Stimulated activated naive B cell treated with anti-CD40 and anti-IgM and Interleukin-4, amounts not matched to agents 10 μg/mL and 1 μg/mL and 100 μg/mL, for 72 hours (primary cell): Measurements from ENCODE around the gene PDE8B.

Experiments used
- ATAC-seq, 2 donors: fragments of 150-1000 bp; cut with Tn5 transposase; replicated peaks; 2 replicates each; pipeline ENCODE4 v1.10.0; 2021; ENCODE audit warnings: moderate library complexity in 1 of 2
- DNase-seq: peaks from one replicate; pipeline ENCODE4 v3.0.0; 2021
- H3K27ac Mint-ChIP-seq: one replicate; pipeline ENCODE4 v1.8.0; 2022; ENCODE audit warnings: mild to moderate bottlenecking, mixed read lengths
- H3K27me3 Mint-ChIP-seq, 2 donors: one replicate each; pipeline ENCODE4 v1.8.0; 2022; ENCODE audit warnings: mixed read lengths in 2 of 2
- H3K36me3 Mint-ChIP-seq, 2 donors: one replicate each; pipeline ENCODE4 v1.8.0; 2022; ENCODE audit warnings: mixed read lengths in 2 of 2, mild to moderate bottlenecking in 1 of 2
- H3K4me1 Mint-ChIP-seq, 2 donors: one replicate each; pipeline ENCODE4 v1.8.0; 2022; ENCODE audit warnings: mixed read lengths in 2 of 2, mild to moderate bottlenecking in 1 of 2
- H3K4me3 Mint-ChIP-seq, 2 donors: one replicate each; pipeline ENCODE4 v1.8.0; 2022; ENCODE audit warnings: mild to moderate bottlenecking in 2 of 2, mixed read lengths in 2 of 2, moderate library complexity in 1 of 2
- H3K9me3 Mint-ChIP-seq, 2 donors: one replicate each; pipeline ENCODE4 v1.8.0; 2022; ENCODE audit warnings: mixed read lengths in 2 of 2, mild to moderate bottlenecking in 1 of 2

The PDE8B gene

DNA sequence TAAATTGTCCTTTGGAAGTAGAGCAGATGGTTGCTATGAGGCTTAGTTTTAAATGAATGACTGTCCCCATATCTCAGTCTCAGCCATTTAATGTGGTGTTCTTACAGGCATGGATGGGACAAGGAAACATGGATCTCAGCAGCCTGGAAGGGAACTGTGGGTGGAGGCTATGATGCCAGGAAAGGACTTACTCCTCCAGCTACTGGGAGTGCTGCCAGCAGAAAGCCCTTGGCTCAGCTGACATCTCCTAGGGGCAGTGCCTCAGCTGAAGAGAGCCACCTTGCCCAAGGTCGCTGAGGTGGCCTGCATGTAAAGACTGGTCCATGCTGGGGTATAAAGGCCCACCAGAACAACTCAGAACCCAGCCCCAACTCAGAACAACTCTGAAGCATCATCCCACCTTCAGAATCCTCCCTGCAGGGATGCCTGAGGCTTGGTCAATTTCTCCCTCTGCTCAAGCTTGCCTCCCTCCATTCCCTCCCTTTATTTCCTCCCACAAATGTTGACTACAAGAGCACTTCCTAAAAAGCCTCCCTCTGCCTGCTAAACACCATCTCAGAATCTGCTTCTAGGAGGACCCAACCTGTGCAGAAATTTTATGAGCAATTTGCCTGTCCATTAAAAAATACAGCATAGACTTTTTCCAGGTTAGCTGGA, 1.8 kb upstream of the PDE8B start:
- DNase-seq, result no peak
- Mint-ChIP-seq H3K27ac (no peak overlapping the region), H3K9me3 (no peaks in the 10 kb centered on the region), H3K4me3 (no peak overlapping the region), H3K36me3 (peaks cover 5% of the 10 kb centered on the region in 2 donors), H3K4me1 (peaks cover 12 to 19% of the 10 kb centered on the region in 2 donors), H3K27me3 (peaks cover 46 to 47% of the 10 kb centered on the region in 2 donors)
- ATAC-seq, result no peak

DNA sequence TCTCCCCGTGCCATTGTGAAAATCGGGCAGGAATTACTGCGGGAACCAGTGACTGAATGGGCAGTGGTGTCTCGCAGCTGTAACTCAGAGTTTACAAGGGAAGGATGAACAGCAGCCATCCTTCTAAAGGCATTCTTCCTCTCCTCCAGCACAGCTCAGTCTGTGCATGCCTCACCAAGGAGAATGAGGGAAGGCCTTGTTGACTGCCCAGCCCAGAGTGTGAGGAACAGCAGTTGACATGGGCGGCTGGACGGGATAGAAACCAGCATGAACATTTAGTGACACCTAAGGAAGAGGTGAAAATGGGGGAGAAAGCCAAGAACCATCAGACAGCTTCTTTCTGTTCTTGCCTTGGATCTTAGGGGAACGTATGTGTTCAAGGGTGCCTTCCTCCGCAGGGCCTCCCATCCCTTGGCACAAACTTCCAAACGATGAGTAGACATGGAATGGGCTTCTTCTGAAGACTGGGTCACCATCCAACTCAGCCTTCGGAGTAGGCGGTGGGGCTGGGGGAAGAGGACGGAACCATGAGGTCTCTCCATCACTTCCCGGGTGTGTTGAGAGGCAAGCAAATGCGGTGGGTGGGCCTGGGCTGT, 887 bp upstream of the PDE8B start:
- Mint-ChIP-seq H3K27me3 (peaks cover 52 to 55% of the 10 kb centered on the region in 2 donors), H3K36me3 (peaks cover 5% of the 10 kb centered on the region in 2 donors), H3K27ac (peak overlapping the region; percentile 62), H3K4me3 (peak overlapping the region; percentile 87 to 89), H3K4me1 (peaks cover 12 to 19% of the 10 kb centered on the region in 2 donors), H3K9me3 (no peaks in the 10 kb centered on the region)
- no peak for ATAC-seq
- no peak for DNase-seq

DNA sequence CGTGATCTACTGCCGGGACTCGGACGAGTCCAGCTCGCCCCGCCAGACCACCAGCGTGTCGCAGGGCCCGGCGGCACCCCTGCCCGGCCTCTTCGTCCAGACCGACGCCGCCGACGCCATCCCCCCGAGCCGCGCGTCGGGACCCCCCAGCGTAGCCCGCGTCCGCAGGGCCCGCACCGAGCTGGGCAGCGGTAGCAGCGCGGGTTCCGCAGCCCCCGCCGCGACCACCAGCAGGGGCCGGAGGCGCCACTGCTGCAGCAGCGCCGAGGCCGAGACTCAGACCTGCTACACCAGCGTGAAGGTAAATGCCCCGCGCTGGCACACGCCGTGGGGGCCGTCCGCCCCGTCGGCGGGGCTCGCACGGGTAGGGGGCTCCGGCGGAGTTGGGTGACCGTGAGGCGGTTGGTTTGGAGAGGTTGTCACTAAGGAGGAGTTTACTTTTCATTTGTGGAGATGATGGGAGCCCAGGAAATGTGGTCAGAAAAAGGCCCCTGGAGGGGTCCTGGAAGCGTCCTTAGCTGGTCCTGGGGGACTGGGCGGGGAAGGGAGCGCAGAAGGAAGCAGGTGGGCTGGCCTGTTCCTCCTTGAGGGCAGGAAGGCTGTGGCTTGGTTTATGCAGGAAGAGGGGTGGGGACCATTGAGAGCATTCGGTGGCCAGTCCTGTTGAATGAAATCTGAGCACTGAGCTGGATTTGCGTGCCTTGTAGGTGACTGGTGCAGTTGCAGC, 647 bp downstream of the PDE8B start:
- H3K4me3 Mint-ChIP-seq, result peak overlapping the region; percentile 69 to 76
- H3K27me3 Mint-ChIP-seq, result peaks cover 56 to 60% of the 10 kb centered on the region in 2 donors
- ATAC-seq, result peak; percentile 22 to 33
- no peak for DNase-seq
- H3K9me3 Mint-ChIP-seq, result peaks cover 0 to 3% of the 10 kb centered on the region in 2 donors
- no peak overlapping the region for H3K27ac Mint-ChIP-seq
- H3K4me1 Mint-ChIP-seq, result peaks cover 12 to 19% of the 10 kb centered on the region in 2 donors
- H3K36me3 Mint-ChIP-seq, result peaks cover 5% of the 10 kb centered on the region in 2 donors

DNA sequence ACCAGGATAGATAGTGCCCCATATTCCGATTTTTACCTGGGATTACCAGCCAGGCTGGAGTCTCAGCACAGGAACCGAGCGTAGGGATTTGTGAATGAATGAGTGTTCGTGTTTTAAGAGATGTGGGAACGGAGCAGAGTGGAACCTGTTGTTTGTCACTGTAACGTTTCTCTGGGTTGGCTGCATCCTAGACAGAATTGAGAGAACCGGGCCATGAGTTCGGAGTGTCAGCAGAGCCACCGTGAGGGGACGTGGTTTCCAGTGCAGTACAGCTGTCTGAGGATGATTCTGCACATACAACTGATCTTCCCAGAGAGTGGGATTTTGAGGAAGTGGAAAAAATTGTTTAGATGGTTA, 1.2 kb downstream of the PDE8B start:
- Mint-ChIP-seq H3K36me3 (peaks cover 5% of the 10 kb centered on the region in 2 donors), H3K27me3 (peaks cover 58 to 61% of the 10 kb centered on the region in 2 donors), H3K4me3 (peak overlapping the region; percentile 69 to 76), H3K9me3 (peaks cover 0 to 3% of the 10 kb centered on the region in 2 donors), H3K27ac (no peak overlapping the region), H3K4me1 (peaks cover 12 to 19% of the 10 kb centered on the region in 2 donors)
- ATAC-seq, result peak in 1 of 2 donors; percentile 13
- DNase-seq, result no peak

DNA sequence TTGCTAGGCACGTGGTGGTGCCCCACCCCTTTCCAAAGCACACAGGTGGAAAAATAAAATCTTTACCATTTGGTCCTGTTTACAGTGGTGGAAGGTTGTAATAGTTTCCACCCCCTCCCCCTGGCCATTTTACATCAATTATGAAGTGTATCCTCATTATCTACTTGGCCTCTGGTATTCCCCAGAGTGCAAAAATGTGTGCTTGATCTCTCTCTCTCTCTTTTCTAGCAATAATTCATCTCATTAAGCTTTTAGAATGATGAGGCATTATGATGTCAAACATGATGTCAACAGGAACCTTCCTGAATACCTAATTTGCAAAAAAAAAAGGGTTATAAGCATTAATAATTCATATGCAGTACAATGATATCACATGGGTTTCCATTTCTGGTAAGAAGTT, 3.1 kb downstream of the PDE8B start:
- H3K27ac Mint-ChIP-seq, result no peak overlapping the region
- DNase-seq (no peak), ATAC-seq (no peak)
- H3K4me3 Mint-ChIP-seq, result no peak overlapping the region
- peaks cover 53 to 61% of the 10 kb centered on the region in 2 donors for H3K27me3 Mint-ChIP-seq
- H3K9me3 Mint-ChIP-seq, result peaks cover 0 to 3% of the 10 kb centered on the region in 2 donors
- peaks cover 5% of the 10 kb centered on the region in 2 donors for H3K36me3 Mint-ChIP-seq
- peaks cover 12 to 19% of the 10 kb centered on the region in 2 donors for H3K4me1 Mint-ChIP-seq

DNA sequence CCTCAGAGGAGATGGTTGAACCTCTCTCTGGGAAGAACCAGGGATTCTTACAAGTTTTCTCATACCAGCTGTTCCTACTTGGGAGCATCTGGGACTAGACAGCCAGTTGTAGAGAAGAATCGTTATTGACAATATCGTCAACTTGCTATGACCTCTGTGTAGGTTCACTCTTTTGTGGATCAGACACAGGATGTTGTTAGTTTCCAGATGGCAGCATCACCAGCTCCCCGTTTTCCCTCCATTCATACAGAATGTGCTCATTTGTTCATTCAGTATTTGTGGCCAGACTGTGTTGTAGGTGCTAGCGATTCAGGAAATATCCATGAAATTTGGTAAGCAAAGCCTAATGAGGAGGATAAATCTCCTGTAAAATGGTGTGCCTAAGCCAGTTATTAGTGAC, 3.7 kb downstream of the PDE8B start:
- ATAC-seq (no peak), DNase-seq (no peak)
- peaks cover 5% of the 10 kb centered on the region in 2 donors for H3K36me3 Mint-ChIP-seq
- peaks cover 0 to 3% of the 10 kb centered on the region in 2 donors for H3K9me3 Mint-ChIP-seq
- peaks cover 12 to 19% of the 10 kb centered on the region in 2 donors for H3K4me1 Mint-ChIP-seq
- no peak overlapping the region for H3K27ac Mint-ChIP-seq
- peaks cover 49 to 56% of the 10 kb centered on the region in 2 donors for H3K27me3 Mint-ChIP-seq
- no peak overlapping the region for H3K4me3 Mint-ChIP-seq

DNA sequence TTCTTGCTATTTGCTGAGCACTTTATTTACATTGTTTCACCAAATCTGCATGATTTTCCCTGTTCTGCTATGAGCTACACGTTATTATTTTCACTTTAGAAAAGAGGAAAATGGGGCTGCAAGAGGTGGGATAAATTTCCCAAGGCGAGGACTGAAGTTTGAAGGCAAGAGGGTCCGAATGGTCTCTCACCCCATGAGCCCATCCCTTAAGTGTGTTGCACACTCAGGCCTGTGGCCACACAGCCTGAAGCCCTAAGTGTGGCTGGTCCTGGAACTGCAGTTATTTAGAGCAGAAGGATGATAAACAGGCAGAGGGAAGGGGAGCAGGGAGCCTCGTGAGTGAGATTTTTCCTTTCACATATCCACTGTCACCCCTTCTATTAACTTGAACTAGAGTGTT, 7.8 kb downstream of the PDE8B start:
- ATAC-seq, result peak in 1 of 2 donors; percentile 33
- H3K4me3 Mint-ChIP-seq, result no peak overlapping the region
- H3K4me1 Mint-ChIP-seq, result no peaks in the 10 kb centered on the region
- no peak overlapping the region for H3K27ac Mint-ChIP-seq
- peaks cover 0 to 3% of the 10 kb centered on the region in 2 donors for H3K9me3 Mint-ChIP-seq
- H3K36me3 Mint-ChIP-seq, result no peaks in the 10 kb centered on the region
- no peak for DNase-seq
- peaks cover 27 to 29% of the 10 kb centered on the region in 2 donors for H3K27me3 Mint-ChIP-seq

DNA sequence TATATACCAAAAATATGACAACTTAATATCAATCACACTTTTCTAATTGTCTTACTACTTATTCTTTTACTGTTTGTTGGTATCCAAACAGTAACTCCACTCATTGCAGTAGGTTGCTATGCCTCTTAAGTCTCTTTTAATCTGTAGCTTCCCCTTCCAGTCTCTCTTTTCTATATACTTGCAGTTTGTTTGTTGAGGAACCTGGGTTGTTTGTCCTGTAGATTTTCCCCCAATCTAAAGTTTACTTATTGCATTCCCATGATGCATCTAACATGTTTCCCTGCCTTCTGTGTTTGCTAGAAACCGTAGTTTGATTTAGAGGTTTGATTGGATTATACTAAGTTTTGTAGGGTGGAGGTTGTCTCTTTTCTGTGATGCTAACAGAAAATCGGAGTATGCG, 10.6 kb downstream of the PDE8B start:
- Mint-ChIP-seq H3K4me1 (no peaks in the 10 kb centered on the region), H3K36me3 (no peaks in the 10 kb centered on the region), H3K27me3 (peaks cover 10 to 12% of the 10 kb centered on the region in 2 donors), H3K27ac (no peak overlapping the region), H3K4me3 (no peak overlapping the region), H3K9me3 (no peaks in the 10 kb centered on the region)
- DNase-seq (no peak), ATAC-seq (no peak)

DNA sequence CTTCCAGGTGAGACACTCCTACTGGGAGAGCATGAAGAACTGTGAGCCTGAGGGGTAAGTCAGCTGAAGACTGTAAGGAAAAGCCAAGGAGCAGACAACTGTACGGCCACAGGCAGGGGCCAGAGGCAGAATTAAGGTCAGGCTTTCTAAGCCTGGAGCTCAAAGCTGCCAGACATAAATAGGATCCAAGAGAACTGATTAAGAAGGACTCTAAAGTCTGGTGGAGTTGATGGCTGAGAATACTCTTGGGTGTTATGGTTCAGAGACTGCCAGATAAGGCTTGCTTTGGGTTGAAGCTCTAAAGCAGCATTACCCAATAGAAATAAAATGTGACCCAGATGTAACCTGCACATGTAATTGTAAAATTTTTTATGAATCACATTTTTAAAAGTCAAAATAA, 12.2 kb downstream of the PDE8B start:
- H3K4me1 Mint-ChIP-seq, result no peaks in the 10 kb centered on the region
- DNase-seq (no peak), ATAC-seq (no peak)
- no peaks in the 10 kb centered on the region for H3K9me3 Mint-ChIP-seq
- H3K36me3 Mint-ChIP-seq, result no peaks in the 10 kb centered on the region
- H3K27ac Mint-ChIP-seq, result no peak overlapping the region
- no peak overlapping the region for H3K4me3 Mint-ChIP-seq
- peaks cover 4 to 5% of the 10 kb centered on the region in 2 donors for H3K27me3 Mint-ChIP-seq

DNA sequence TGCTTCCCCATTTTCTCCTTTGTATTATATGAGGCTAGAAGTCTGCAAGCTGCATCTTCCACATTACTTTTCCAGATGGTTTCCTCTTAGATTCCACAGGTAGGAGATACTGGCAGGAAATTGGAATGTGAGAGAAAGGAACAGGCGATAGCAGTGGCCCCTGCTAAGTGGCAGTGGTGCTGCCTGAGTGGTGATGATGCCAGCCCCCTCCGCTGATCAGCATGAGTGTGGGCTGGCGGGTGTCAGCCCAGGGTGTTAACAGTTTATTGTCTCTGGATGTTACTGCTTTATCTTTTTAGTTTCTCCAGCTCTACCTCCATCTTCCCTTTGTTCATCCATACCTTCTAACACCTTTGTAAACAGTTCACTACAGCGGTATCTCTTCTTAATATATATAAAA, 13.2 kb downstream of the PDE8B start:
- Mint-ChIP-seq H3K4me3 (no peak overlapping the region), H3K27me3 (peaks cover 4 to 5% of the 10 kb centered on the region in 2 donors), H3K9me3 (no peaks in the 10 kb centered on the region), H3K36me3 (no peaks in the 10 kb centered on the region), H3K27ac (no peak overlapping the region), H3K4me1 (no peaks in the 10 kb centered on the region)
- DNase-seq (no peak), ATAC-seq (no peak)

DNA sequence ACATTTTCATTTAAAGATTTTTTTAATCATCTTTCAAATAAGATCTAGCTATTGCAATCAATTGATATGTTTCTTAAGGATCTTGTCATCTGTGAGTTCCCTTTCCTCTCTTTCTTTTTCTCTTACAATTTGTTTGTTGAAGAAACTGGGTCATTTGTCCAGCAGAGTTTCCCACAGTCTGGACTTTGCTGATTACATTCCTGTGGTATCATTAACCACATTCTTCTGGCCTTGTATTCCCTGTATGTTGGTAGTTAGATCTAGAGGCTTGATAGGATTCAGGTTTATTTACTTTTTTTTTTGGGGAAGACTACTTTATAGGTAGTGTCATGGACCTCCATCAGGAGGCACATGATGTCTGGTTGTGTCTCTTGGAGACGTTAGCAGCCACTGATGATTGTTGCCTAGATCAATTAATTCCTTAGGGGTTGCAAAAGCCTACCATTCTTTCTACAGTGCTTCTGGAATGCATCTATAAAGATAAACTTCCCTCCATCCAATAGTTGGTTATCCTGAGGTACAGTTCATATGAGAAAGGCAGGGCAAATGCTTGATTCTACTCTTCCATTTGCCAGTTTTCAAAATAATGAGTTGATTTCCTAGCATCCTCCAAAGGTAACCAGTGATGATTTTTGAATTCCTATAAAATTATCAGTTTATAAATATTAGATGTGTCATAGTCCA, 14.3 kb downstream of the PDE8B start:
- Mint-ChIP-seq H3K27ac (no peak overlapping the region), H3K9me3 (peaks cover 1% of the 10 kb centered on the region in 2 donors), H3K4me3 (no peak overlapping the region), H3K4me1 (no peaks in the 10 kb centered on the region), H3K36me3 (peaks cover 0 to 1% of the 10 kb centered on the region in 2 donors), H3K27me3 (peaks cover 0 to 5% of the 10 kb centered on the region in 2 donors)
- ATAC-seq (no peak), DNase-seq (no peak)

DNA sequence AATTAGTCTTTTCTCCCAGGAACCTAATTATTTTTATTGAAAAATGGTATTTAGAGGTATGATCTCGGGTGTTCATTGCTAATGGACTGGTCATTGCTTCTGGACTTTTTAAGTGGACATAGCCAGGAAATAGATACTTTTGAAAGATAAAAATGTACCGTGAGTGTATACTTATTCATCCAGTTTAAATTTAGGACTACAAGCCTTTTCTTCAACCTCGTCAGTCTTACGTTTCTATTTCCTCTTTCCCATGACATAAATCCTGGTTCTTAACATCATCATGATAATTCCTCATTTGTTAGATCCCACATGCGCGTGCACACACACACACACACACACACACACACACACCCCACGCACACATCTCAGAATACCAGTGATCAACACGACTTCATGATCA, 15.1 kb downstream of the PDE8B start:
- H3K4me1 Mint-ChIP-seq, result peaks cover 0 to 2% of the 10 kb centered on the region in 2 donors
- DNase-seq (no peak), ATAC-seq (no peak)
- no peak overlapping the region for H3K27ac Mint-ChIP-seq
- peaks cover 4% of the 10 kb centered on the region in 2 donors for H3K9me3 Mint-ChIP-seq
- H3K36me3 Mint-ChIP-seq, result peaks cover 0 to 2% of the 10 kb centered on the region in 2 donors
- H3K4me3 Mint-ChIP-seq, result no peak overlapping the region
- peaks cover 0 to 5% of the 10 kb centered on the region in 2 donors for H3K27me3 Mint-ChIP-seq

DNA sequence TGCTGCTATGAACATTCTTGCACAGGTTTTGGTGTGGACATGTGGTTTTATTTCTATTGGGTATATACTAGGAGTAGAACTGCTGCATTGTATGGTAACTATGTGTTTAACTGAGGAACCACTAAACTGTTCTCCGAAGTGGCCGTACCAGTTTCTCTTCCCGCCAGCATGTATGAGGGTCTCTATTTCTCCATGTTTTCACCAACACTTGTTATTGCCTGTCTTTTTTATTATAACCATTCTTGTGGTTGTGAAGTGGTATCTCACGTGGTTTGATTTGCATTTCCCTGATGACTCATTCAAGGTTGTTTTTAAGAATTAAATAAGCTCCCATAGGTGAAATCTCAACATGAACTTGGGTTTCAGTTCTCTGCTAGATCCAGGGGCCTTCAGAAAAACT, 19.4 kb downstream of the PDE8B start:
- DNase-seq (no peak), ATAC-seq (no peak)
- no peak overlapping the region for H3K27ac Mint-ChIP-seq
- peaks cover 0 to 2% of the 10 kb centered on the region in 2 donors for H3K36me3 Mint-ChIP-seq
- no peaks in the 10 kb centered on the region for H3K27me3 Mint-ChIP-seq
- peaks cover 8 to 19% of the 10 kb centered on the region in 2 donors for H3K4me1 Mint-ChIP-seq
- no peak overlapping the region for H3K4me3 Mint-ChIP-seq
- H3K9me3 Mint-ChIP-seq, result peaks cover 4% of the 10 kb centered on the region in 2 donors
